ENCODE measurements around the gene ZNF202.
"Not testable (repeated sequence)": the region's sequence is repeated elsewhere in the genome, so short reads cannot be mapped to it uniquely, and the experiment has no call there.

ZNF202 gene

DNA sequence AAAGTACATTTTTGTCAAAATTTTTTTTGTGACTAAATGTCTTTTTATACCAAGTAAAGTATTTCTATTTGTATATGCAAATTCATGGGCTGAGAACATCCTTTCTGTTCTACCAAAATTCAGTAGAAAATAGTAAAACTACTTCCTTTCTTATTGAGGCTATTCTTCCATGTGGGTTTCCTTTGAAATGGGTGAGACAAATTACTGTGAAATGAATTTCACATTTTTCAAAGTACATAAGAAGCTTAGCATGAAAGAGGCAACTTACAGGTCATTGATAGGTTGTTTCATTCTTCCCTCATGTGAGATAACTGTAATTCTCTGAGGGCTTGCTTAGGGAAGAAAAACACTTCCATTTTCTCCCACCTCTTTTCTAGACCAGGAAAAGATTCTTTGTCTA, 13.9 kb upstream of the ZNF202 start:
- no peak for TF ChIP-seq POLR2A (IDR thresholded peaks at IDR 0.05; ENCODE audit: low read depth, low read length)
- DNase-seq (ENCODE audit: insufficient read length, low spot score): no peak
- no peak for FAIRE-seq

DNA sequence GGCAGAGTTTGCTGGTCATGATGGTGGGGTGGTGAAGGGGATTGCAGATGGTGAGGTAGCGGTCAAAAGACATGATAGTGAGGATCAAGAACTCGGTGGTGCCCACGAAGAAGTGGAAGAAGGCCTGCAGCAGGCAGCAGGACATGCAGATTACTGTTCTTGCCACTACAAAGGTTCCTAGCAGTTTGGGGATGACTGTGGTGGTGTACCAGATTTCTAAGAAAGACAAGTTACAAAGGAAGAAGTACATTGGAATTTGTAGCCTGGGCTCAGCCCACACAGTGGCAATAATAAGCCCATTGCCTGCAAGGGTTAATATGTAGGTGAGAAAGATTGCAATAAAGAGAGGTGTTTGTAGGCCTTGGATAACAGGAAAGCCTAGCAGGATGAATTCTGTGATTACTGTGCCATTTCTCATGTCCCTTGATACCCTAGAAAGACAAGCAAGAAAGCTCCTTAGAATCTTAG, 12.7 kb upstream of the ZNF202 start, which contains the start of gene OR6X1:
Gene OR6X1 (minus strand): TSS at position 418 of the 468 bp plus-strand sequence. CDS start 0 bp downstream, at position 418.
- FAIRE-seq: no peak
- no peak for DNase-seq (ENCODE audit: insufficient read length, low spot score)
- no peak for TF ChIP-seq POLR2A (IDR thresholded peaks at IDR 0.05; ENCODE audit: low read depth, low read length)

DNA sequence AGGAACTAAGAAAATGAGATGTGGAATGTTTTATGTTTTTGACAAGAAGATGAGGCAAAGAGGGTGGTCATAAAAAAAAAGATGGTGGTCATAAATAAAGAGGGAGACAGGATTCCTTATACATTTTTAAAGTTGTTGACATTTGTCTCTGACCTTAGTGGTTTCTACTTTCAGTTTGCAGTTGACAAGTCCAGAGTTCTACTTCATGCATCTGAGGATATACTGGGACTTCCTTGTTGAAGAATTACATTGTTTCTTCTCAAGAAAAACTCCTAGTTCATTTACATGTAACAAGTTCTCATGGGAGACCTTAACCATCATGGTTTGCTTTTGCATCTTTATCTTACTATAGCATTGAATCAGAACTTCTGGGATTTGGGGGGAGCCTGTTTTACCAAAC, 11.7 kb upstream of the ZNF202 start:
- FAIRE-seq (no peak), DNase-seq (ENCODE audit: insufficient read length, low spot score) (no peak)
- TF ChIP-seq POLR2A (IDR thresholded peaks at IDR 0.05; ENCODE audit: low read depth, low read length): no peak

DNA sequence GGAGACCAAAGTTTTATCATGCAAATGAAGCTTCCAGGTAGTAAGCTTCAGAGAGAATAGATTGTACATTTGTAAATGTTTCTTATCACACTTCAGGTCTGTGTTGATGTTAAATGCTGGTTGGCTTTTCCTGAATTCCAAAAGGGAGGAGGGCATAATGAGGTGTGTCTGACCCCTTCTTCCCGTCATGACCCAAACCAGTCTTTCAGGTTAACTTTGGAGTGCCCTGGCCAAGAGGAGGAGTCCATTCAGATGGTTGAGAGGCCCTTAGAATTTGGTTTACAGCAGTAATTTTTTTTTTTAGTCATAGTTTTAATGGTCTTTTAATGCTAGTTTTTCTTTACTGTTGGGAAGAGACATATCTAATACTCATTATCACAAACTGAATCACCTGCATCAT, 10.3 kb upstream of the ZNF202 start:
- no peak for TF ChIP-seq POLR2A (IDR thresholded peaks at IDR 0.05; ENCODE audit: low read depth, low read length)
- FAIRE-seq (no peak), DNase-seq (ENCODE audit: insufficient read length, low spot score) (no peak)

DNA sequence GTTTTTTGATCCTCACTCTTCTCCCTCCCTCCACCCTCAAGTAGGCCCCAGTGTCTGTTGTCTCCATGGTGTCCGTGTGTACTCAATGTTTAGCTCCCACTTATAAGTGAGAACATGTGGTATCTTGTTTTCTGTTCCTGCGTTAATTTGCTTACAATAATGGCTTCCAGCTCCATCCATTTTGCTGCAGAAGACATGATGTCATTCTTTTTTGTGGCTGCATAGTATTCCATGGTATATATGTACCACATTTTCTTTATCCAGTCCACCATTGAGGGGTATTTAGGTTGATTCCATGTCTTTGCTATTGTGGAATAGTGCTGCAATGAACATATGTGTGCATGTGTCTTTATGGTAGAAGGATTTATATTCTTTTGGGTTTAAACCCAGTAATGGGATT, 6.9 kb upstream of the ZNF202 start:
- not testable (repeated sequence) for DNase-seq (ENCODE audit: insufficient read length, low spot score); FAIRE-seq

DNA sequence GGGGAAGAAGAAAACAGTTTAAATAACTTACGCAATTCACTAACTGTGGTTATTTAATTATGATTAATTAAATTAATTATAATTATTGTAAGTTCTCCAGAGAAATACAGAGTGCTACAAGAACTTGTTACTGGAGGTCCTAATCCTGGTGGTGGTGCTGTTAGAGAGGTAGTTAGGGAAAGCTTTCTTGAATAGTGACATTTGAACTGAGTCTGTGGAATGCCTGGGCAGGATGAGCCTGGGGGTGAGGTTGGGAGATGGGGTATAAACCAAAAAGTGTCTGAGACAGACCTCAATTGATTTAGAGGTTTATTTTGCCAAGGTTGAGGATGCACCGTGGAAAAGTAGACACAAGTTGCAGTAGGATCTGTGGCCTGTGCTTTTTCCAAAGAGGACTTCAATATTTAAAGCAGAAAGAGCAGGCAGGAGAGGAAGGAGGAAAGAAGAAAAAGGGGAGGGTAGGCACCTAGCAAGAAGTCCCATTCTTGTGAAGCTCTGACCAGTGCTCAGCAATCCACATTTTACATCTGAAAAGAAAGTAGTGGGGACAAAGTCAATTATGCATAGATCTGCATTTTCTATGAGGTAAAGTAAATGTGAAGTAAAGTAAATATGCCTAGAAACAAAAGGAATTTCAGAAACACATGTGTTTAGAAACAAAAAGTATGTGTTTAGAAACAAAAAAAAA, 4.4 kb upstream of the ZNF202 start:
- TF ChIP-seq POLR2A (IDR thresholded peaks at IDR 0.05; ENCODE audit: low read depth, low read length): no peak
- FAIRE-seq (no peak), DNase-seq (ENCODE audit: insufficient read length, low spot score) (no peak)

DNA sequence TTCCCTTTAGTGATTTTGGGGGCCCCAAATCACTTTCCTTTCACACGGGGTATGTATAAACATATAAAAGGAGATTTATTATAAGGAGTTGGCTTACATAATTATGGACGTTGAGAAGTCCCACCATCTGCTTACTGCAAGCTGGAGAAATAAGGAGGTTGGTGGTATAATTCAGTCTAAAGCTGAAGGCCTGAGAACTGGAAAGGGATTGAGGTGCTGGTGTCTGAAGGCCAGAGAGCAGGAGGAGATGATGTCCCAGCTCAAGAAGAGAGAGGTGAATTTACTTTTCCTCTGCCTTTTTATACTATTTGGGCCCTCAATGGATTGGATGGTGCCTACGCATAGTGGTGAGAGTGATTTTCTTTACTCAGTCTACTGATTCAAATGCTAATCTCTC, 1.3 kb upstream of the ZNF202 start:
- TF ChIP-seq POLR2A (IDR thresholded peaks at IDR 0.05; ENCODE audit: low read depth, low read length): no peak
- DNase-seq (ENCODE audit: insufficient read length, low spot score) (no peak), FAIRE-seq (no peak)

DNA sequence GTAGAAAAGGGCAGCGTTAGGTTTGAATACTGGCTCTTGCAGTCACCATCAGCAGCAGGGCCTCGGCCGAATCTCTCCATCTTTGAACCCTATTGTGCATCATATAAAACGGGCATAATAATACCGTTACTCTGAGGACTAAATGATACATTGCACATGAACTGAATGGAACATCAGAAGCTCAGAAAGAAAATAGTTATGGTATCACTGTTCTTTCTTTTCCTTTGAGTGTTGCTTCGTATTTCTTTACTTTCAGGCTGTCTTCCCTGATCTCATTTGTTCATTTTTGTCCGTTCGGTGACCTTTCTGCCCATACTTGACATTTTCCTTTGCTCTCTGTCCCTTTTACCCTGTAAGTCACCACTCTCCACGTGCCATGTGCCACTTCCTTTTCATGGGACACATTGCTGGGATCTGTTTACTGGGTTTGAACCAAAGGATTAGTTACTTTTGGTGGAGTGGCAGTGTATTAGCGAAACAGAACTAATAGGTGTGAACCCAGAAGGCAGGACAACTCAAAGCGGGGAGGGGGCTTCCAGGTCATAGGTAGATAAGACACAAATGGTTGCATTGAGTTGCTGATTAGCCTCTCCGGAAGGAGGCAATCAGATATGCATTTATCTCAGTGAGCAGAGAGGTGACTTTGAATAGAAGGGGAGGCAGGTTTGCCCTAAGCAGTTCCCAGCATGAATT, 717 bp upstream of the ZNF202 start:
- no peak for TF ChIP-seq POLR2A (IDR thresholded peaks at IDR 0.05; ENCODE audit: low read depth, low read length)
- FAIRE-seq (no peak), DNase-seq (ENCODE audit: insufficient read length, low spot score) (no peak)

DNA sequence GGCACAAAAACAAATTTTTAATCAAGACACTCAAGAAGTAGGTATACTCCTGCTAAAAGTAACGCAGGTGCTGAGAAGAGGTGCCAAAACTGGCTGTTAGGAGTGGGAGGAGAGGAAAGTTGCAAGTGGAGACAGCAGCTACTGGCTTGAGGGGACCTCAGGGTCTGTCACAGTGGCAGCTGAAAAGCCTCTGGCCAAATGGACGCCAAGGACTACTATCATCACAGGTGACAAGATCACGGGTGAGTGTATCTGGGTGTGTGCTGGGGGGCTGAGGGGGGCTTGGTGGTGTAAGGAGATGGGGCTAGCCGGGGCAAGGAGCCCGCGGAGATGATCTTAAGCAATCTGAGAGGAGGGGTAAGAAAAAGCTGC, 687 bp downstream of the ZNF202 start:
- FAIRE-seq (peak; percentile 6), DNase-seq (ENCODE audit: insufficient read length, low spot score) (no peak)
- no peak for TF ChIP-seq POLR2A (IDR thresholded peaks at IDR 0.05; ENCODE audit: low read depth, low read length)

DNA sequence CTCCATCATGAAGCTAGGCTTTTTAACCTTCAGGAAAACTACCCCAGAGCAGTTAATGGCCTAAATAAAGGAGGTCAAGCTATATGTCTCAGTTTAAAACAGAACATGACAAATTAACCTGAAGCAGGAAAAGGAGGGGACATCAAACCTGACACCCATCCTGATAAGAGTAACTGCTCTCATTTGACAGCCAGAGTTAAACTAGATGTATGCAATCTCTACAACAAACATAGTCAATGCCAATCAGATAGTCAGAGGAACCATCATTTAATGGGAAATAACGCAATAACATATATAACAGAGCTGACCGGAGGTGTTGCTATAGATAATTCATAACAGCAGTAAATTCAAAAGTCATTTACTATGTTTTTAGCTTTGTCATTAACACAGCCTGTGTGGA, 3.1 kb downstream of the ZNF202 start:
- TF ChIP-seq POLR2A (IDR thresholded peaks at IDR 0.05; ENCODE audit: low read depth, low read length): no peak
- no peak for FAIRE-seq
- no peak for DNase-seq (ENCODE audit: insufficient read length, low spot score)

DNA sequence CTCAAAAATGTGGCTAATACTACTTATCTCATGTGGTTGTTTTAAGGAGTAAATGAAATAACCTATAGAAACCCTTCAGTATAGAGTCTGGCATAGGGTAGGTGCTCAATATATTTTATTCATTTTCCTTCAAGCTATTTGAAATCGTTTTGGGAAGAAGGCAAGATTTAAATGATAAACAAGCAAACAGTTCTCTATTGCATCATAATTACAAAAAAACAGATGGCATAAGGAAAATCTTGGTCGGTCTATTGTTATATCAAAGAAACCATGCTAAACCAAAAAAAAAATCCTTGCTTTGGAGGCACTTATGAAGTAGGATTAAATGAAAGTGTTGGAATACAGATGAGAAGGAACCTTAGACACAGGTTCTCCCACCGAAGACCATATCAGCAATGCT, 4.7 kb downstream of the ZNF202 start:
- FAIRE-seq (no peak), DNase-seq (ENCODE audit: insufficient read length, low spot score) (no peak)
- TF ChIP-seq POLR2A (IDR thresholded peaks at IDR 0.05; ENCODE audit: low read depth, low read length): no peak

DNA sequence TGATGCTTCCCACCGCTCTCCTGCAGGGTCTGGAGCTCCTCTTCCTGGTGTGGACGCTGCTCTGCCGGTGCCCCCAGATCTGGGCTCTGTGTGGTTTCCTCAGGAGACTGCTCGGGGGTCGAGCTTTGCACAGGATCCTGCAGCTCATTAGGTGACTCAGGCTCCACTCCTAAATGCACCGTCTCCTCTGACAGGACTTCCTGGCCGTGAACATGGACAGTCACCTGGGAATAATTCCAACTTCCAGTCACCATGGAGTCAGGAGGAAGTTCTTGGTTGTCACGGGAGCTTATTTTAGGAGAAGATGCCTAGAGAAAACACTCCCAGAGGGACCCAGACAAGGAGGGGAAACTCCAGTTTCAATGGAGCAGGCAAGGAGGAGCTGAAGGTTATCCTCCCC, 11.9 kb downstream of the ZNF202 start:
- FAIRE-seq (no peak), DNase-seq (ENCODE audit: insufficient read length, low spot score) (no peak)
- no peak for TF ChIP-seq POLR2A (IDR thresholded peaks at IDR 0.05; ENCODE audit: low read depth, low read length)

DNA sequence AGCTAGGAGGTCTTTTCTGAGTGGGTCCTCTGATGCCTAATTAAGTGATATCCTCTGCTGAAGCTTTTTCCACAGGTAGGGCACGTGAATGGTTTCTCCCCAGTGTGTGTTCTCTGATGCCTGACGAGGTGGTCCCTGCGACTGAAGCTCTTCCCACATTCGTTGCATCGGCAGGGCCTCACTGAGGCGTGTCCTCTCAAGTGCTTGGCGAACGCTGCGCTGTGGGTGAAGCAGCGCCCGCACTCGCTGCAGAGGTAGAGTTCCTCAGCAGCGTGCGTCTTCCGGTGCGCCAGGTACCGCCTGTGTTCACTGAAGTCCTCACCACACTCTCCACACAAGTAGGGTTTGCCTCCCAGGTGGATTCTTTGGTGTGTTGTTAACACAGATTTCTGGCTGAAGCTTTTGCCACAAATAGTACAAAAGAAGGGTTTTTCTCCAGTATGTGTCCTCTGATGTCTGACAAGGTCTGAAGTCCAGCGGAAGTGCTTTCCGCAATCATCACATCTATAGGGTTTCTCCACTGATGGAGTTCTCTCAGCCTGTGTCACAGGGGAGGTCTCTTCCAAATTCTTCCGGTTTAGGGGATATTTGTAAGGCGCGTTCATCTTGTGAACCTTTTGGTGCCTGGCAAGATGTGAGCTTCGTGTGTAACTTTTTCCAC, 15.3 kb downstream of the ZNF202 start:
- no peak for TF ChIP-seq POLR2A (IDR thresholded peaks at IDR 0.05; ENCODE audit: low read depth, low read length)
- DNase-seq (ENCODE audit: insufficient read length, low spot score) (no peak), FAIRE-seq (no peak)

DNA sequence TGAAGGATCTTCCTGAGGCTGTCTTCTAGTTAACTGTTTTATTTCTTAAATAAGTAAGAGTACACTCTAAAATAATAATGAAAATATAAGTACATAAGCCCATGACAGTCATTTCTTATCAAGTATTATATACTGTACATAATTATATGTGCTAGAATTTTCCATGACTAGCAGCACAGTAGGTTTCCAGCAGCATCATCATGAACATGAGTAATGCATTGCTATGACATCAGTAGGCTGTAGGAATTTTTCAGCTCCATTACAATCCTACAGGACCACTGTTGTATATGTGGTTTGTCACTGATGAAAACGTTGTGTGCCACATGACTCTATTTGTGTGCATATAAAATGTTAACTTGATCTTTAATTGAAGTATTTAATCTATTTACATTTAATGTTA, 22.0 kb downstream of the ZNF202 start:
- DNase-seq (ENCODE audit: insufficient read length, low spot score) (no peak), FAIRE-seq (no peak)
- no peak for TF ChIP-seq POLR2A (IDR thresholded peaks at IDR 0.05; ENCODE audit: low read depth, low read length)

DNA sequence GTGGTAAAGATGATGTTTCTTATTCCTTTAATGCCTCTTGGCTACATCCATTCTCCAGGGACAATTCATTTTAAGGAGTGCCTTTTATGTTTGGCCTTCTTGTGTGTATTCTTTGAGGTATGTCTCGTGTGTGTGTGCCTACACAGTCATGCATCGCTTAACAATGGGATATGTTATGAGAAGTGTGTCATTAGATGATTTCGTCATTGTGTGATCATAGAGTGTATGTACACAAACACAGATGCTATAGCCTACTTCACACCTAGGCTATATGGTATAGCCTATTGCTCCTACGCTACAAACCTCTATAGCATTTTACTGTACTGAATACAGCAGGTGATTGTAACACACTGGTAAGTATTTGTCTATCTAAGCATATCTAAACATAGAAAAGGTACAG, 23.0 kb downstream of the ZNF202 start:
- TF ChIP-seq POLR2A (IDR thresholded peaks at IDR 0.05; ENCODE audit: low read depth, low read length): no peak

More for the DNA sequence above, 23.0 kb downstream of the ZNF202 start:
- DNase-seq (ENCODE audit: insufficient read length, low spot score): no peak
- no peak for FAIRE-seq

Data from H54 (cell line).